ENCODE results near the gene ARHGEF25. TPM values are rescaled to one million over a fixed set of nuclear protein-coding genes. Genes with fewer than 3 reads are reported as not detected.

Gene ARHGEF25
- total RNA-seq, 4 donors from 2014 or later = 77.7 to 133 (median 111) TPM

DNA sequence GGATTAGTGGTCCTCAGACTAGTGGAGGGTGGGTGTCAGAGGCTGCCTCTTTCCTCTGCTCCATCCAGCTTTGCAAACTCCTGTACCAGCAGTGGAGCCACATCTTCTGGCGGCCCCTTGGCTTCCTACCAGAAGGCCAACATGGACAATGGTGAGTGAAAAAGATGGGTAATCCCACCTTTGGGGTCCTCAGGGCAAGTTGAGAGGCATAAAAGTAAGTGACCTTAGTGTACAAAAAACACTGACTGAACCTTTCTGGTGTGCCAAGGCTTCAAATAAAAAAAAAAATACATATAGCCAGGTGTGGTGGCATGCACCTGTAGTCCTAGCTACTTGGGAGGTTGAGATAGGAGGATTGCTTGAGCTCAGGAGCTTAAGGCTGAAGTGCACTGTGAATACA lies 29.4 kb upstream of the ARHGEF25 start:
- Histone ChIP-seq H3K4me3 (no peak overlapping the region), H3K27me3 (no peaks in the 10 kb centered on the region), H3K27ac (replicated peaks in 1 of 4) (no peak overlapping the region), H3K9me3 (no peaks in the 10 kb centered on the region), H3K36me3 (peaks cover 0 to 21% (median 4%) of the 10 kb centered on the region in 4 donors), H3K4me1 (peaks cover 0 to 7% (median 2%) of the 10 kb centered on the region in 4 donors)
- 86% methylated on average over 1 of the region's 1 CpG for WGBS
- no peak for DNase-seq (ENCODE audit: extremely low spot score)
- TF ChIP-seq POLR2A (IDR thresholded peaks at IDR 0.05; ENCODE audit: low read depth) = no peak
- no peak for TF ChIP-seq POLR2AphosphoS5 (IDR thresholded peaks at IDR 0.05)
- TF ChIP-seq EP300 (IDR thresholded peaks at IDR 0.05) = no peak
- TF ChIP-seq, protein P1, sequence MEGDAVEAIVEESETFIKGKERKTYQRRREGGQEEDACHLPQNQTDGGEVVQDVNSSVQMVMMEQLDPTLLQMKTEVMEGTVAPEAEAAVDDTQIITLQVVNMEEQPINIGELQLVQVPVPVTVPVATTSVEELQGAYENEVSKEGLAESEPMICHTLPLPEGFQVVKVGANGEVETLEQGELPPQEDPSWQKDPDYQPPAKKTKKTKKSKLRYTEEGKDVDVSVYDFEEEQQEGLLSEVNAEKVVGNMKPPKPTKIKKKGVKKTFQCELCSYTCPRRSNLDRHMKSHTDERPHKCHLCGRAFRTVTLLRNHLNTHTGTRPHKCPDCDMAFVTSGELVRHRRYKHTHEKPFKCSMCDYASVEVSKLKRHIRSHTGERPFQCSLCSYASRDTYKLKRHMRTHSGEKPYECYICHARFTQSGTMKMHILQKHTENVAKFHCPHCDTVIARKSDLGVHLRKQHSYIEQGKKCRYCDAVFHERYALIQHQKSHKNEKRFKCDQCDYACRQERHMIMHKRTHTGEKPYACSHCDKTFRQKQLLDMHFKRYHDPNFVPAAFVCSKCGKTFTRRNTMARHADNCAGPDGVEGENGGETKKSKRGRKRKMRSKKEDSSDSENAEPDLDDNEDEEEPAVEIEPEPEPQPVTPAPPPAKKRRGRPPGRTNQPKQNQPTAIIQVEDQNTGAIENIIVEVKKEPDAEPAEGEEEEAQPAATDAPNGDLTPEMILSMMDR (IDR thresholded peaks at IDR 0.05) = no peak
- intact Hi-C loops (cut with DNase I) = loop anchor here (5.0 kb wide), 1 partner anchor 110 kb away; the partner anchor contains the start of gene OS9

DNA sequence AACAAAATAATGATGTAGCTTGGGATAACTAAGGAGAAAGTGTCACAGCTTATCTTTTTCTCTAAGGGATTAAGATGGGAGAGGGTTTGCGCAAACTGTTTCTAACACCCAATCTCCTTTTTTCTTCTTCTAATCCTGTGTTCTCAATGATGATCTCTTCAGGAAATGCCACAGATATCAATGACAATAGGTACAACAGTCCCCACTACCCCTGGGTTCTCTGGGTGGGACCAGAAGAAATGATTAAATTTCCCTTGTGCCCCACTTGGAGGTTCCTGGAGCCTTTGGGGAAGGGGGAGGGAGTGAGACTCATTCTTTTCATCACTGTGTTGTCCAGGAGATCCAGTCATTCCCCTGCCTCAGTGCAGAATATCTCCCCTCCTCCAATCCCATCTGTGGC lies 28.8 kb upstream of the ARHGEF25 start:
- intact Hi-C loops (cut with DNase I) = loop anchor here (5.0 kb wide), 1 partner anchor 110 kb away; the partner anchor contains the start of gene OS9
- Histone ChIP-seq H3K4me3 (no peak overlapping the region), H3K27me3 (peaks cover 0 to 1% (median 0%) of the 10 kb centered on the region in 4 donors), H3K27ac (replicated peaks in 1 of 4) (no peak overlapping the region), H3K36me3 (peaks cover 0 to 21% (median 4%) of the 10 kb centered on the region in 4 donors), H3K9me3 (no peaks in the 10 kb centered on the region), H3K4me1 (peaks cover 0 to 7% (median 2%) of the 10 kb centered on the region in 4 donors)
- no peak for DNase-seq (ENCODE audit: extremely low spot score)
- no peak for TF ChIP-seq POLR2AphosphoS5 (IDR thresholded peaks at IDR 0.05)
- TF ChIP-seq, protein P1 (IDR thresholded peaks at IDR 0.05) = no peak
- no peak for TF ChIP-seq POLR2A (IDR thresholded peaks at IDR 0.05; ENCODE audit: low read depth)
- no peak for TF ChIP-seq EP300 (IDR thresholded peaks at IDR 0.05)
- WGBS = 100% methylated on average over 1 of the region's 1 CpG

DNA sequence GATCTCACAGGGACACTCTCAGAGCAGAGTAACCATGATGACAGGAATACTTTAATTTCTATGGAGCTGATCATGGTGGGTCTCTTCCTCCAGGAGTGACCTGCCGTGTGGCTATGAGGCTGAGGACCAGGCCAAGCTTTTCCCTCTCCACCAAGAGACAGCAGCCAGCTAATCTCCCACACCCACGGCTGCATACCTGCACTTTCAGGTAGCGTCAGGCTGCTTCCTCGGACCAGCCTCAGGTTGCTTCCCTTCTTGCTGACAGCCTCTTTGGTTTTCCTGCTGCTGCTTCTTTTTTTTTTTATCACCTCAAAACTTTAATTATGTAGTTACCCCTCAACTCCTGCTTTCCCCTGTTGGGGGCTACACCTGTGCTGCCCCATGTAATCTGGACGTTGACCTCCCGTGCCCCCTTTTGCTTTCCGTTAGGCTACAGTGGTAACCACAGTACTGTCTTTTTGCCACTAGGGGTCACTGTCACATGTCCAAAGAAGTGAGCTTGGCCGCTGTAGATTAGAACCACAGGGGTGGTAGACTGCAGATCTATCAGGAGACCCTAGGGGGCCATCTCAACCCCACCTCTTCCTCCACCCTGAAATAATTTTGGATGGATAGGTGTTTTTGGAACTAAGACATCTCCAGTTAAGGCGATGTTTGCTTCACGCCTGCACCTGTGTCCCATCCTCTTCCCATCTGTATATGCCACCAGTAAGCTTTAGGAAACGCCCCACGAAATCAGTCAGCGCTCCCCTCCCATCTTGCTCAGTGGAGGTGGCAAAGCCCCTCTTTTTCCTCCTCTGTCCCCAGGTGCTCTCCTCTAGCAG lies 28.0 kb upstream of the ARHGEF25 start:
- intact Hi-C loops (cut with DNase I) = loop anchor here (1.0 to 5.0 kb wide), 2 partner anchors 38 to 109 kb away; partner anchors contain the start of gene OS9
- WGBS = 49% methylated on average over 13 of the region's 13 CpGs

DNA sequence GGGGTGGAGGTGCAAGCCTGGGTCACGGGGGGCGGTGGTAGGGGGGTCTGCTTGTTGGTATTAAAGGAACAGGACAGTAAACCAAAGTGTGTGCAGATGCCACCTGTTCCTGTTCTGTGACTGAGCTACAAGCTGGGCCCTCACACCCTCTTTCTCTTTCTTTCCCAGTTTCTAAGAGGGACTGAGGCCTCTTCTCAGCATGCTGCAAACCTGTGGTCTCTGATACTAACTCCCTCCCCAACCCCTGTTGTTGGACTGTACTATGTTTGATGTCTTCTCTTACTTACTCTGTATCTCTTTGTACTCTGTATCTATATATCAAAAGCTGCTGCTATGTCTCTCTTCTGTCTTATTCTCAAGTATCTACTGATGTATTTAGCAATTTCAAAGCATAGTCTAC lies 27.2 kb upstream of the ARHGEF25 start:
- Histone ChIP-seq H3K9me3 (no peaks in the 10 kb centered on the region), H3K4me1 (peaks cover 0 to 7% (median 2%) of the 10 kb centered on the region in 4 donors), H3K27me3 (peaks cover 0 to 6% (median 0%) of the 10 kb centered on the region in 4 donors), H3K4me3 (no peak overlapping the region), H3K36me3 (peaks cover 0 to 11% (median 4%) of the 10 kb centered on the region in 4 donors), H3K27ac (replicated peaks in 1 of 4) (no peak overlapping the region)
- TF ChIP-seq EP300 (IDR thresholded peaks at IDR 0.05) (no peak), POLR2A (IDR thresholded peaks at IDR 0.05; ENCODE audit: low read depth) (no peak), POLR2AphosphoS5 (IDR thresholded peaks at IDR 0.05) (no peak)
- TF ChIP-seq, protein P1 (IDR thresholded peaks at IDR 0.05) = no peak
- no peak for DNase-seq (ENCODE audit: extremely low spot score)
- 100% methylated on average over 2 of the region's 2 CpGs for WGBS
- intact Hi-C loops (cut with DNase I) = loop anchor here (5.0 kb wide), 1 partner anchor 108 kb away; the partner anchor contains the start of gene OS9

More for the DNA sequence above, 28.0 kb upstream of the ARHGEF25 start:
- TF ChIP-seq, protein P1 (IDR thresholded peaks at IDR 0.05) = peak; percentile 91 to 97 (median 94)
- TF ChIP-seq POLR2AphosphoS5 (IDR thresholded peaks at IDR 0.05) (no peak), EP300 (IDR thresholded peaks at IDR 0.05) (no peak)
- Histone ChIP-seq H3K27ac (replicated peaks in 1 of 4) (no peak overlapping the region), H3K27me3 (peaks cover 0 to 6% (median 0%) of the 10 kb centered on the region in 4 donors), H3K4me1 (peaks cover 0 to 7% (median 2%) of the 10 kb centered on the region in 4 donors), H3K36me3 (peaks cover 0 to 17% (median 4%) of the 10 kb centered on the region in 4 donors), H3K4me3 (no peak overlapping the region), H3K9me3 (no peaks in the 10 kb centered on the region)
- DNase-seq (ENCODE audit: extremely low spot score) = no peak
